Measurements from ENCODE around the gene FAM3B.

FAM3B gene

GRCh38 chr21:41397471-41397891, 80.9 kb downstream of the FAM3B start:
- DNase-seq (ENCODE audit: low read depth) = no peak

DNA sequence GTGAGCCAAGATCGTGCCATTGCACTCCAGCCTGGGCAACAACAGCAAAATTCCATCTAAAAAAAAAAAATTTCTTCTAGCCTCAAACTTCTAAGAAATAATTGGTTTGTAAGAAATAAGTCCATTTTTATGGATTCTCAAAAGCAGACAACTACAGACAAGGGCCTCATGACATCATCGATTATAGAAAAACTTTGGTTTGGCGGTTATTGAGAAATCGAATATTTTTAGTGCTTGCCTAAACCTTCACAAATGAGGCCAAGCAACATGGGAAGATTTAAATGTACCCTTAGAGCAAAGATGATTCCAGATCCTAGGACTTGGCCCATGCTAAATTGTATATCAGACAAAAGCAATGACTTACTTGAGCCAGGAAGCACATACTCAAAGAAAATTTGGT, 81.7 kb downstream of the FAM3B start:
- DNase-seq (ENCODE audit: low read depth) = no peak

- DNase-seq (ENCODE audit: low read depth) = no peak
Measured at GRCh38 chr21:41398831-41399230, 82.2 kb downstream of the FAM3B start.

DNA sequence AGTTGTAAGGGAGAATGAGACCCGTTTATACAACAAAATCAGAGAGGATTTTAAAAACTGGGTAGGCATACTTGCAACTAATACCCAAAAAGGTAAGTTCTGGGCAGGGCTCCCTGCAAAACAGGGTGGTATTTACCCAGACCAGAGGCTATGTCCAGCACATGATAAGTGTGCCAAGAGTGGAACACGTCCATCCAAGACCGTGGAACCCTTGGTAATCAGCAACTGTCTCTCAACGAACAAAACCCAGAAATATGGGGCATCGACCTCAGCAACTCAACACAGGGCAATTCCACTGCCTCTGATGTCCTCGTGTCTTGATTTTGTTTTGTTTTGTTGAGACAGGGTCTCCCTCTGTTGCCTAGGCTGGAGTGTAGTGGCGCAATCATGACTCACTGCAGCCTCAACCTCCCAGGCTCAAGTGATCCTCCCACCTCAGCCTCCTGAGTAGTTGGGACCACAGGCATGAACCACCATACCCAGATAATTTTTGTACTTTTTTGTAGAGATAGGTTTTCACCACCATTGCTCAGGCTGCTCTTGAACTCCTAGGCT, 82.7 kb downstream of the FAM3B start:
- DNase-seq (ENCODE audit: low read depth) = no peak

- DNase-seq (ENCODE audit: low read depth) = no peak
Measured at GRCh38 chr21:41402231-41402630, 85.6 kb downstream of the FAM3B start.

- no peak for DNase-seq (ENCODE audit: low read depth)
Measured at GRCh38 chr21:41402796-41403195, 86.2 kb downstream of the FAM3B start.

DNA sequence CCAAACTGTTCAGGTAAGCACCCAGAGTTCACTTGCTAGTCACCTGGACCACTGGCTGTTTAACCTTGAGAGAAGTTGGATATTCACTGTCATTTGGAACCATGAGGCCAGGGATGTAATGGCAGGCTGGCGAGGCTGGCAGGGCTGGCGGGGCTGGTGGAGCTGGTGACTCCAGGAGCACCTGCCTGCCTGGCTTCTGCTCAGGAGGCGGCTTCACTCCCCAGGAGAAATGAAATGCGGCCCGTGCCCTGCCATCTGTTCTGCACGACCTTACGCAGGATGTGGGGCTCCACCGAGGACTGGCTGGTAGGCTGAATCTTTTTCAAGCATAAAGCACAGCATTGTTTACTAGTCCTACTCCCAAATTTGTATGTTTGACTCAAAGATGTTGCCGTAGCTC, 86.7 kb downstream of the FAM3B start:
- DNase-seq (ENCODE audit: low read depth) = no peak

- no peak for DNase-seq (ENCODE audit: low read depth)
Measured at GRCh38 chr21:41403966-41404365, 87.4 kb downstream of the FAM3B start.

DNA sequence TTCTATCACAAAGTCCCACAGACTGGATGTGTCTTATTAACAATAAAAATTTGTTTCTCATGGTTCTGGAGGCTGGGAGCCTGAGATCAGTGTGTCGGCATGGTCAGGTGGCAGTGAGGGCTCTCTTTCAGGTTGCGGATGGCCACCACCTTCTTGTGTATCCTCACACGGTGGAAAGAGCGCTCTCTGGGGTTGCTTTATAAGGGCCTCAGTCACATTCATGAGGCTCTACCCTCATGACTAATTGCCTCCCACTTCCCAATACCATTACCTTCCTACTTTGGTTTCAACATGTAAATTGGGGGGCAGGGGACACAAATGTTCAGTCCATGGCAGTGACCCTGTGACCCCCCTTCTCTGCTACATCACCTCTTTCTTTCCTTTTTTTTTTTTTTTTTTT, 88.7 kb downstream of the FAM3B start:
- DNase-seq (ENCODE audit: low read depth) = no peak

DNA sequence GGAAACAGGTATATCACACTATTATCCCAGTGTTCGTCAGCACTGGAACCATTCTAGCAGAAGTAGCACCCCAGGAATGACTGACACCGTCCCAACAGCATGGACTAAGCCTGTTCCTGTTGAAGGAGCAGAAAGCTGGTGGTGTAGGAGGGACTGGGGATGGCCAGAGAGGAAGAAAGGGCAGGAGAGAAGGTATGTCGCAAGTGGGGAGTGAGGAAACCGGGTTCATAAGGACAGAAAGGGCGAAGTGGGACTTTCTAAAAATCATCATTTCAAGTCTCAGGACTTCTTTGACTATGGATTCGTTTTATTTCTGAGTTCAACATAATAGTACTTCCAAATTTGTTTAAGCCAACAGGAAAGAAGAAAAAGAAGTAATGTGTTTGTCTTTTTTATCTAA, 89.7 kb downstream of the FAM3B start:
- no peak for DNase-seq (ENCODE audit: low read depth)

Measured in fibroblast of the conjunctiva (primary cell).